HepG2 (cell line): ENCODE results near the gene MYL11. TPM values are rescaled to one million over a fixed set of nuclear protein-coding genes. Genes with fewer than 3 reads are reported as not detected.

Source experiments
- ARID2 ChIP-seq: sonication (generic); formaldehyde crosslinking; IDR thresholded peaks from 2 replicates; pipeline ENCODE4 v1.8.1; 2022; ENCODE audit warnings: mild to moderate bottlenecking, missing genetic modification reagents, borderline replicate concordance
- ATF3 ChIP-seq: sonication (generic); formaldehyde crosslinking; IDR thresholded peaks from 2 replicates; pipeline ENCODE4 v1.4.0; 2020; ENCODE audit warnings: missing genetic modification reagents
- DDIT3 ChIP-seq: sonication (generic); formaldehyde crosslinking; IDR thresholded peaks from 2 replicates; pipeline ENCODE4 v1.4.0; 2020; ENCODE audit warnings: mild to moderate bottlenecking, missing genetic modification reagents
- GATAD2A ChIP-seq: IDR thresholded peaks from 2 replicates; pipeline ENCODE4 v1.6.1; 2016
- MAZ ChIP-seq, 2 experiments: sonication (generic) in 1 of 2; formaldehyde crosslinking in 1 of 2; IDR thresholded peaks; 2 replicates each; pipeline versions ENCODE4 v1.5.0 to v1.6.1; 2012 to 2020; ENCODE audit warnings: low read depth in 2 of 2, mild to moderate bottlenecking in 2 of 2, borderline replicate concordance in 1 of 2, improper control_type of control experiment in 1 of 2, low read length in 1 of 2, missing genetic modification reagents in 1 of 2, moderate library complexity in 1 of 2
- MBNL3 ChIP-seq: fragments of 250-450 bp; sonication (Bioruptor Pico); conservative IDR thresholded peaks from 2 replicates; pipeline ENCODE4 v1.8.0; 2022; ENCODE audit warnings: mild to moderate bottlenecking, inconsistent platforms
- PAX8 ChIP-seq: sonication (generic); formaldehyde crosslinking; IDR thresholded peaks from 2 replicates; pipeline ENCODE4 v1.8.0; 2022; ENCODE audit warnings: mild to moderate bottlenecking, missing genetic modification reagents, borderline replicate concordance
- PHF21A ChIP-seq: sonication (generic); formaldehyde crosslinking; IDR thresholded peaks from 2 replicates; pipeline ENCODE4 v1.5.0; 2020; ENCODE audit warnings: mild to moderate bottlenecking, missing genetic modification reagents
- PLSCR1 ChIP-seq: sonication (generic); formaldehyde crosslinking; IDR thresholded peaks from 2 replicates; pipeline ENCODE4 v1.5.0; 2020; ENCODE audit warnings: missing genetic modification reagents, mild to moderate bottlenecking, borderline replicate concordance
- RELA ChIP-seq: sonication (generic); formaldehyde crosslinking; IDR thresholded peaks from 2 replicates; pipeline ENCODE4 v1.4.0; 2020; ENCODE audit warnings: missing genetic modification reagents
- SALL1 ChIP-seq: sonication (generic); formaldehyde crosslinking; IDR thresholded peaks from 2 replicates; pipeline ENCODE4 v1.8.0; 2022; ENCODE audit warnings: mild to moderate bottlenecking, missing genetic modification reagents
- STAT6 ChIP-seq: sonication (generic); formaldehyde crosslinking; IDR thresholded peaks from 2 replicates; pipeline ENCODE4 v1.4.0; 2020; ENCODE audit warnings: missing genetic modification reagents, mild to moderate bottlenecking, borderline replicate concordance
- ZBTB1 ChIP-seq: sonication (generic); formaldehyde crosslinking; IDR thresholded peaks from 2 replicates; pipeline ENCODE4 v1.4.0; 2020; ENCODE audit warnings: missing genetic modification reagents, borderline replicate concordance
- ZFP36L1 ChIP-seq: sonication (generic); formaldehyde crosslinking; IDR thresholded peaks from 2 replicates; pipeline ENCODE4 v1.8.0; 2022; ENCODE audit warnings: mild to moderate bottlenecking, missing genetic modification reagents, moderate library complexity
- ZNF30 ChIP-seq: sonication (generic); formaldehyde crosslinking; IDR thresholded peaks from 2 replicates; pipeline ENCODE4 v1.5.0; 2020; ENCODE audit warnings: mild to moderate bottlenecking, missing genetic modification reagents
- ZNF484 ChIP-seq: sonication (generic); formaldehyde crosslinking; IDR thresholded peaks from 2 replicates; pipeline ENCODE4 v1.5.1; 2020; ENCODE audit warnings: mild to moderate bottlenecking, low read depth, missing genetic modification reagents, borderline replicate concordance
- ZNF510 ChIP-seq: sonication (generic); formaldehyde crosslinking; IDR thresholded peaks from 2 replicates; pipeline ENCODE4 v1.4.0; 2020; ENCODE audit warnings: low read depth, mild to moderate bottlenecking, missing genetic modification reagents
- ZNF670 ChIP-seq: sonication (generic); formaldehyde crosslinking; IDR thresholded peaks from 2 replicates; pipeline ENCODE4 v1.8.0; 2022; ENCODE audit warnings: mild to moderate bottlenecking, missing genetic modification reagents, borderline replicate concordance
- ZNF780A ChIP-seq: sonication (generic); formaldehyde crosslinking; IDR thresholded peaks from 2 replicates; pipeline ENCODE4 v1.8.0; 2022; ENCODE audit warnings: mild to moderate bottlenecking, missing genetic modification reagents, moderate library complexity
- ZNF879 ChIP-seq: sonication (generic); formaldehyde crosslinking; IDR thresholded peaks from 2 replicates; pipeline ENCODE4 v1.8.1; 2023; ENCODE audit warnings: missing genetic modification reagents
- ZSCAN21 ChIP-seq: sonication (generic); formaldehyde crosslinking; IDR thresholded peaks from 2 replicates; pipeline ENCODE4 v1.8.0; 2022; ENCODE audit warnings: mild to moderate bottlenecking, missing genetic modification reagents, moderate library complexity, borderline replicate concordance
- ZUFSP ChIP-seq: sonication (generic); formaldehyde crosslinking; IDR thresholded peaks from 2 replicates; pipeline ENCODE4 v1.9.0; 2021; ENCODE audit warnings: missing genetic modification reagents, mild to moderate bottlenecking, borderline replicate concordance
- polyA plus RNA-seq, 8 experiments: library from polyadenylated mRNA; depleted of rRNA in 3 of 8; stranded (reverse) in 7 of 8; unstranded in 1 of 8; fragments of >200 nt; fragmentation: Illumina TruSeq in 4 of 8; extraction: Trizol in 4 of 8; gene quantifications; 2 replicates each; pipeline versions ENCODE4 v1.2.1 to v1.2.3, GENCODE V29; 2011 to 2016; ENCODE audit warnings: low read depth in 4 of 8, missing spikeins in 1 of 8, mixed read lengths in 1 of 8; ENCODE audit not compliant: insufficient read depth in 1 of 8
- total RNA-seq, 5 experiments: library from RNA; depleted of rRNA; stranded (reverse); fragments of >200 nt; fragmentation: Illumina TruSeq; extraction: Trizol; gene quantifications; 2 replicates each; pipeline ENCODE4 v1.2.3, GENCODE V29; 2016; ENCODE audit warnings: low read depth in 1 of 5

MYL11 gene
- total and polyA plus RNA-seq, 2 of the 13 experiments (the other 11 are each of a cell fraction or from before 2014, with no cell fraction given): not detected

- TF ChIP-seq ARID2 (peak; percentile 75; the same call in 1 of the 2 replicates), ZNF670 (CRISPR knock-in tag) (no peak), ZNF484 (CRISPR knock-in tag) (no peak), ZFP36L1 (CRISPR knock-in tag) (0 out of 2 replicates have a peak, but pooled peaks have one; percentile 73), ZSCAN21 (CRISPR knock-in tag) (peak; percentile 87), PHF21A (CRISPR knock-in tag) (peak; percentile 71; the same call in 1 of the 2 replicates), ZNF780A (CRISPR knock-in tag) (no peak), ZUFSP (no peak), DDIT3 (CRISPR knock-in tag) (no peak), ATF3 (CRISPR knock-in tag) (peak; percentile 47; the same call in 1 of the 2 replicates), STAT6 (CRISPR knock-in tag) (no peak), GATAD2A (CRISPR knock-in tag) (no peak; the same call in 1 of the 2 replicates), RELA (CRISPR knock-in tag) (0 out of 2 replicates have a peak, but pooled peaks have one; percentile 75), PAX8 (CRISPR knock-in tag) (peak; percentile 94; the same call in 1 of the 2 replicates), PLSCR1 (CRISPR knock-in tag) (no peak; the same call in 1 of the 2 replicates), ZBTB1 (0 out of 2 replicates have a peak, but pooled peaks have one; percentile 39), ZNF510 (CRISPR knock-in tag) (peak; percentile 66; the same call in 1 of the 2 replicates), MAZ (IDR thresholded peaks at IDR 0.05; ENCODE audit: borderline replicate concordance, low read depth, low read length) (no peak; the same call in 1 of the 2 replicates), MAZ (CRISPR knock-in tag; IDR thresholded peaks at IDR 0.05; ENCODE audit: low read depth) (peak; percentile 41; the same call in 1 of the 2 replicates), SALL1 (CRISPR knock-in tag) (peak; percentile 68), MBNL3 (CRISPR knock-in tag) (no peak), ZNF30 (CRISPR knock-in tag) (peak; percentile 45), ZNF879 (CRISPR knock-in tag) (peak; percentile 47; the same call in 1 of the 2 replicates)
Observed at GRCh38 chr16:30378236-30379157, 3.9 kb downstream of the MYL11 start (continued).
